Stimulated activated naive CD8-positive, alpha-beta T cell treated with anti-CD3 and anti-CD28 coated beads, Interleukin-15, Interleukin-2, amounts not matched to agents 100 ng/mL and 50 ng/mL, for 24 hours (primary cell): Measurements from ENCODE around the gene RAB19.
A peak's percentile ranks its signal among the peaks of the same experiment; 100 is the strongest.

ENCODE experiments used
- H3K27ac Mint-ChIP-seq: one replicate; pipeline ENCODE4 v1.8.0; 2021; ENCODE audit warnings: mild to moderate bottlenecking, mixed read lengths
- H3K27me3 Mint-ChIP-seq: one replicate; pipeline ENCODE4 v1.8.0; 2021; ENCODE audit warnings: mixed read lengths
- H3K36me3 Mint-ChIP-seq: one replicate; pipeline ENCODE4 v1.8.0; 2021; ENCODE audit warnings: low read depth, mixed read lengths
- H3K4me1 Mint-ChIP-seq: one replicate; pipeline ENCODE4 v1.8.0; 2021; ENCODE audit warnings: low read depth, mixed read lengths
- H3K4me3 Mint-ChIP-seq: one replicate; pipeline ENCODE4 v1.8.0; 2021; ENCODE audit warnings: mild to moderate bottlenecking, mixed read lengths
- H3K9me3 Mint-ChIP-seq: one replicate; pipeline ENCODE4 v1.8.0; 2021; ENCODE audit warnings: mixed read lengths

The RAB19 gene, protein sequence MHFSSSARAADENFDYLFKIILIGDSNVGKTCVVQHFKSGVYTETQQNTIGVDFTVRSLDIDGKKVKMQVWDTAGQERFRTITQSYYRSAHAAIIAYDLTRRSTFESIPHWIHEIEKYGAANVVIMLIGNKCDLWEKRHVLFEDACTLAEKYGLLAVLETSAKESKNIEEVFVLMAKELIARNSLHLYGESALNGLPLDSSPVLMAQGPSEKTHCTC

DNA sequence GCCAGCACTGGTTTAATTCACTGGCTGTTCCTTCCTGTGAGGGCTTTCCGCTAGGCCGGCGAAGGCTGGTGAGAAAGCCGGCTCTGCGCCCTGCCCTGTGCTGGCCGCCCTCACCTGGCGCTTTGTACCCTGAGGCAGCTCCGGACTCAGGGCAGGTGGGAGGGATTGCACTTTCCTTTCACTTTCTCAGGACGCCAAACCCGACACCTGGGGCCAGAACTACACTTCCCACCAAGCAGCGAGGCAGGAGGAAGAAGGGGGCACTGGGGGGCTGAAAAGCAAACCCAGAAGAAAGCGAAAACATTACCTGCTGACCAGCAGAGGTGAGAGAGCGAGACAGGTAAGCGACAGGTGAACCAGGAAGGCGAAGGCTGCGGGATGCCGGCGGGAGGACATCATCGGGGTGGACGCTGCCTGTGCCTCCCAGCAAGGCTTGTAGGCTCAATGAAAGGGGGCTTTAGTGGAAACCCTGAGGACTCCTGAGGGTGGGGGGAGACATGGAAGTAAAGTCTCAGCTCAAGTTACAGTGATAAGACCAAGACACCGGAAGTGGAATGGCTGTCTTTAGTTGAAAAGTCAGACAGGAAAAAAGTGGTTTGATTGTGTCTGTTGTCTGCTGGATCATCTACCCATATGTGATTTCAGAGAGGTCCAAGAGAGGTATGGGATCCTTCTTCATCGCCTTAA lies at the start of gene RAB19:
Gene RAB19, plus strand, starts transcription at position 181 of the 687 bp plus-strand sequence. CDS start 3,589 bp downstream, outside the sequence.
- H3K4me3 Mint-ChIP-seq = peak within 1 kb of the TSS; percentile 88
- peaks cover 4% of the 10 kb centered on the region for H3K36me3 Mint-ChIP-seq
- peak within 1 kb of the TSS; percentile 91 for H3K27ac Mint-ChIP-seq
- H3K9me3 Mint-ChIP-seq = no peaks in the 10 kb centered on the region
- no peaks in the 10 kb centered on the region for H3K27me3 Mint-ChIP-seq
- peaks cover 37% of the 10 kb centered on the region for H3K4me1 Mint-ChIP-seq

DNA sequence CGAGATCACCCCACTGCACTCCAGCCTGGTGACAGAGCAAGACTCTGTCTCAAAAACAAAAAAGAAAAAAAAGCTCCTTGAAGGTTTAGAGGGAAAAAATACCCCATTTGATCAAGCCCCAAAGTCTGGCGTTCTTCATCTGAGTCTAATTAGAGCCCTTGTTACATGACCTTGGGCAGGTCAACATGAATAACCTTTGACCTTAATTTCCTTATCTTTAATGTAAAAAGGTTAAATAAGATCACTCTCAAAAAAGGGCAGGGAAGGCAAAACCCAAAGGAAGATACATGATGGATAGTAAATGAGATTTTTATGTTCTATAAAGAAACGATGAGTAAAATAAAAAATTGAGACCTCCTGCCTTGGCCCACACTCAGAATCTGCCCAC lies 45.8 kb upstream of the RAB19 start:
- Mint-ChIP-seq H3K27me3 (no peaks in the 10 kb centered on the region), H3K4me1 (peaks cover 32% of the 10 kb centered on the region), H3K36me3 (peaks cover 58% of the 10 kb centered on the region), H3K4me3 (peak overlapping the region; percentile 44), H3K9me3 (no peaks in the 10 kb centered on the region), H3K27ac (peak overlapping the region; percentile 87)

DNA sequence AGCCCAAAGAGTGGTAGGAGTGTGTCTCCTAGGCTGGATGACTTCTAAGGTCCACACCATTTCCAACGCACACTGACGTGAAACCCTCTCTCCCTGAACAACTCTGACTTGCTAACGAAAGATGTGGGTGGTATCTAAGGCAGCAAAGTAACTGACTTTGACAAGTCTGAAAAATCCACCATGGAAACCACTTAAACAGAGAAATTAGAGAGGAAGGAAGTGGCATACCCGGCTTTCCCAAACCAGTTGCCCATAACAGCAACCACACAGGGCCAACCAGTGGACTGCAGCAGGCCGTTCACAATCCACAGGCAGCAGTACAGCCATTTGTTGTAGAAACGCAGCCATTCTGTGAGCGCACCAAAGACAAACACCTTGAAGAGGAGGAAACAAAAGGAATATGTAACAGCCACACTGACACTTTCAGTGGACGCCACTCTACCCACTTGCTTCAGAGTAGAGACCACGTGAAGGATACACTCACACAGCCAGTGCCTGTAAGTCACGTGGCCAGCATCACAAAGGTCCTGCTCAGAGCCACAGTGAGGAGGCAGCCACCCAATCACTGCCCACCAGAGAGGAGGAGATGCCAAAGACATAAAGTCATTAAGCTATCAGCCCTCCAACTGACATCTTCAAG lies 45.3 kb upstream of the RAB19 start:
- H3K27me3 Mint-ChIP-seq = no peaks in the 10 kb centered on the region

DNA sequence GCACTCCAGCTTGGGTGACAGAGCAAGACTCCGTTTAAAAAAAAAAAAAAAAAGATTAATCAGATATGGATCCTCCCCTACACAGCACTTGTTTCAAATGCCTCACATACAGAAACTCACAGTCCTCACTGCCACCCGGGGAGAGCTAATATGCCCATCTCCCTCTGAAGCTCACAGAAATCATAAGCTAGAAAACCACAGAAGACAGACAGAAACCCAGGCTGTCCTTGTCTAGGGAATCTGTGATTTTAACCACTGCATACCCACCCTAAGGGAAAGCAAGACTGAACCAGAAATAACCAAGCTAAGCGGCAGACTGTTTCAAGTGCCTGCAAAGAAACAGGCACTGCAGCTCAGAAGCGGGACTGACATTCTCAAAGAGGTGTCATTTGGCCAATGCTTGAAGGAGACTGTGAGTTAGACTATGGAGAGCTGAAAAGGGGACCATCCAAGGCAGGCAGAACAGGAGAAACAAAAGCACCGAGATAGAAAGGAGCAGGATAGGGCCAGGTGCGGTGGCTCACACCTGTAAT lies 43.1 kb upstream of the RAB19 start:
- Mint-ChIP-seq H3K4me3 (no peak overlapping the region), H3K36me3 (peaks cover 47% of the 10 kb centered on the region), H3K27me3 (no peaks in the 10 kb centered on the region), H3K27ac (peak overlapping the region; percentile 69), H3K4me1 (peaks cover 32% of the 10 kb centered on the region), H3K9me3 (no peaks in the 10 kb centered on the region)

More for the DNA sequence above, 45.3 kb upstream of the RAB19 start:
- peak overlapping the region; percentile 87 for H3K27ac Mint-ChIP-seq
- peak overlapping the region; percentile 70 for H3K4me3 Mint-ChIP-seq
- H3K9me3 Mint-ChIP-seq = no peaks in the 10 kb centered on the region
- H3K4me1 Mint-ChIP-seq = peaks cover 32% of the 10 kb centered on the region
- peaks cover 54% of the 10 kb centered on the region for H3K36me3 Mint-ChIP-seq

DNA sequence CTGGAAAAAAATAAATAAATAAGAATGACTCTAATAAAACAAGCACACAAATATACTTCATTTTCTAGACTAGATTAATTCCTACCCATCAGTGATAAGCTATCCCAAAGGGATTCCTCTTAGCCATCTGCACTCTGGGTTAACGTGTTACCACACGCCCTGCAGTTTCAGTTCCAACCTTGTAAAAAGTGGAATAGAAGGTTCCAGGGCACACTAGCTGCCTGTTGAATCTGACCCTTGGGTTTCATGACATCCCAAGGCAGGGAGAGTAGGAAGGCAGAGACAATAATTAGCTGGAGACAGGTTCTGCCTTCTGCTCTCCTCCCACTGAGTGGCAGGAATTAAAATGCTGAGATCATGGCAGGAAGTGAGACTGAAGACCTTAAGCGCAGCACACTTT lies 39.0 kb upstream of the RAB19 start:
- Mint-ChIP-seq H3K4me3 (no peak overlapping the region), H3K4me1 (peaks cover 13% of the 10 kb centered on the region), H3K36me3 (peaks cover 26% of the 10 kb centered on the region), H3K9me3 (no peaks in the 10 kb centered on the region), H3K27ac (no peak overlapping the region), H3K27me3 (no peaks in the 10 kb centered on the region)

DNA sequence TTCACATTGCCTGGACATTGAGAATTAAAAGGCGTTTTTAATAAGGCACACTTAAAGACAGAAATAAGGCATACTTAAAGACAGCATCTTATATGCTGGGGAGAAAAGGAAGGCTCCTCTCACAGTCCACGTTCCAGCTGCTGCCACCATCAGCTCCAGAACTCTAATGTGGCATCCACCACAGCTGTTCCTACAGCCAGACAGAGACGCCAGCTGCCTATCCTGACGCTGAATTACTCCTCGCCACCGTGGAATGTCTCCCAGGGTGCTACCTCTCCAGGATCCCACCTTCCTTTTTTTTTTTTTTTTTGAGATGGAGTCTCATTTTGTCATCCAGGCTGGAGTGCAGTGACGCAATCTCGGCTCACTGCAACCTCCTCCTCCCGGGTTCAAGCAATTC lies 36.3 kb upstream of the RAB19 start:
- no peak overlapping the region for H3K4me3 Mint-ChIP-seq
- no peaks in the 10 kb centered on the region for H3K9me3 Mint-ChIP-seq
- H3K36me3 Mint-ChIP-seq = peaks cover 31% of the 10 kb centered on the region
- no peaks in the 10 kb centered on the region for H3K27me3 Mint-ChIP-seq
- H3K4me1 Mint-ChIP-seq = no peaks in the 10 kb centered on the region
- H3K27ac Mint-ChIP-seq = no peak overlapping the region

DNA sequence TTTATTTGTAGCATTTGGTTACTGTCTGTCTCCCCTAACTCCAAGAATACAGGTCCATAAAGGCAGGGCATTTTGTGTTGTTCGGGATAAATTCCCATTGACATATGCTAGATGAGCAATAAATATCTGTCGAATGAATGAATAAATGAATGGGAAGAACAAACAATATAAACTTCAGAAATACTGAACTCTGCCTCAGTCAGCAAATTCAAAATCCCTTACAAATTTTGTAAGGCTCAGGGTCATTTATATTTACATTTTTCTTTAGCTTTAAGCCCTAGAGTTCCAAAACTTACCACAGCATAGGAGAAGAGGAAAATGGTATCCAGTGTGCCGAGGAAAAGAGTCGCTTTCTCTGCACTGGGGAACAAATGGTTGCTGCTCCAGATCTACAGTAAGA lies 34.6 kb upstream of the RAB19 start:
- Mint-ChIP-seq H3K36me3 (peaks cover 32% of the 10 kb centered on the region), H3K27me3 (no peaks in the 10 kb centered on the region), H3K4me3 (no peak overlapping the region), H3K4me1 (no peaks in the 10 kb centered on the region), H3K9me3 (no peaks in the 10 kb centered on the region), H3K27ac (no peak overlapping the region)

DNA sequence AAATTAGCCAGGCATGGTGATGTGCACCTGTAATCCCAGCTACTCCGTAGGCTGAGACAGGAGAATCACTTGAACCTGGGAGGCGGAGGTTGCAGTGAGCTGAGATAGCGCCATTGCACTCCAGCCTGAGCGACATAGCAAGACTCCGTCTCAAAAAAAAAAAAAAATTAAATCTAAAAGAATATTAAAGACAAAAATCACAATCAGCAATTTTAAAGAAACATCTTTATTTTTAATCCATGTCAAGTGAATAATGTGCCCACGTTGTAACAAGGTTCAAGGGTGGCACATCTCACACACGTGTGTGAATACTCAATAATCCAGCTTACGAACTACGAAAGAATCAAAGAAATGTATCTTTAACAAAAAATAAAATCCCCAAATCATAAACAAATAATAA lies 28.5 kb upstream of the RAB19 start:
- no peaks in the 10 kb centered on the region for H3K9me3 Mint-ChIP-seq
- H3K36me3 Mint-ChIP-seq = peaks cover 49% of the 10 kb centered on the region
- peak overlapping the region; percentile 77 for H3K4me3 Mint-ChIP-seq

DNA sequence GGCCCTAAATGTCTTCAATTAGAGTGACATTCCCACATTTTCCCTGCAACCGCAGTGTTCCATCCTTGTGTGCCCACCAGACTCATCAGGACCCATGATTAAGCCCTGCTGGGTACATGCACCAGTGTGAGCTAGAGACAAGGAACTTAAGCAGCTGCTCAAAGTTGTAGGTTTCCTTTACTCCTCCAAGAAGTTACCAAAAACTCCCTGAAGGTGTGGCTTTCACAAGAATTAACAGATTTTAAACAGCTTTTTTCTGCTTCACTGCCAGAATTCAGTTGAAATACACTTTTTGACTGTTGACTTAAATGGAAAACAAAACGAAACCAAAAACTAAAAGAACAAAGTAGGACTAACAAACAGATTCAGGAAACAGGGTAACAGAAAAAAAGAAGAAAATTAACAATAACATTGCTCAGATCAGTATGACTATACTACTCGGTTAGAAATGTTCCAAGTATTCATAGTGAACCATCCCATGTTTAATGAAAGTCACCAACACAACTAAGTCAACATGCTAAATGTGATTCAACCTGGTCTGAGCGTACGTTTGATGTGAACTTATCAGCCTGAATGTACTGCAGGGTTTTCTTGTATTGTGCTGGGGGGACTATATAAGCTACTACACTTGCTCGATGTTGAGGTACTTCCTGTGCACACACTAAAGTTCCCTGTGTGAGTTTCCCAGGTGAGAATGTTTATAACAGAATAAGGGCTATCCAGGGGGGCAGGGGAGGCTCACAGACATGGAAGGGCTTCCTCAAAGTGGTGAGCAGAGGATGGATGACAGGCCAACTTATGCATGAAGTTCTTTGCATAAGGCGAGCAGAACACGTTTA lies 27.7 kb upstream of the RAB19 start:
- Mint-ChIP-seq H3K27me3 (no peaks in the 10 kb centered on the region), H3K4me1 (peaks cover 24% of the 10 kb centered on the region), H3K27ac (peak overlapping the region; percentile 93), H3K36me3 (peaks cover 49% of the 10 kb centered on the region), H3K4me3 (peak overlapping the region; percentile 77), H3K9me3 (no peaks in the 10 kb centered on the region)

More for the DNA sequence above, 28.5 kb upstream of the RAB19 start:
- H3K27me3 Mint-ChIP-seq = no peaks in the 10 kb centered on the region
- peaks cover 24% of the 10 kb centered on the region for H3K4me1 Mint-ChIP-seq
- H3K27ac Mint-ChIP-seq = peak overlapping the region; percentile 93

DNA sequence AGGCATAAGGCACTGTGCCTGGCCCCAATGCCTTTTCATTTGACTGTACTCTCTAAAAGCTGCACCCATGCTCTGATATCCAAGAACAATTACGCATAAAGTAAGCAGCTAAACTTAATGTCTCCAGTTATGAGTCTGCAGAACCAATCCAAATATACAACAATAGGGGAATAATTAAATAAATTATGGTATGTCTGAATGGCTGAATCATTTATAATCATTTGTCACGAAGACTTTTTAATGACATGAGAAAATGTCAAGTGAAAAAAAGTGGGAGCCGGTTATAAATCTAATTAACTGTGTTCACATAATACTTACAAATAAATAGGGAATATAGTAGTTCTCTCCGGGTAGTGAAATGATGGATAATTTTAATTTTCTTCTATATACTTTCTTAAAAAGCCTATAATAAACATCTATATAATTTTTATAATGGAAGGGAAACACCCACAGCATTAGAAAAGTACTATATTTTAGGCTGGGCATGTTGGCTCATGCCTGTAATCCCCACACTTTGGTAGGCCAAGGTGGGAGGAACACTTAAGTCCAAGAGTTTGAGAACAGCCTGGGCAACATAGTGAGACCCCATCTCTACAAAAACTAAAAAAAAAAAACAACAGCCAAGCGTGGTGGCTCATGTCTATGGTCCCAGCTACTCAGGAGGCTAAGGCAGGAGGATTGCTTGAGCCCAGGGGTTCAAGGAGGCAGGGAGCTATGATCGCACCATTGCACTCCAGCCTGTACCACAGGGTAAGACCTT lies 19.7 kb upstream of the RAB19 start:
- no peaks in the 10 kb centered on the region for H3K9me3 Mint-ChIP-seq
- no peak overlapping the region for H3K4me3 Mint-ChIP-seq
- no peak overlapping the region for H3K27ac Mint-ChIP-seq
- H3K4me1 Mint-ChIP-seq = peaks cover 18% of the 10 kb centered on the region
- H3K27me3 Mint-ChIP-seq = no peaks in the 10 kb centered on the region
- H3K36me3 Mint-ChIP-seq = peaks cover 27% of the 10 kb centered on the region

DNA sequence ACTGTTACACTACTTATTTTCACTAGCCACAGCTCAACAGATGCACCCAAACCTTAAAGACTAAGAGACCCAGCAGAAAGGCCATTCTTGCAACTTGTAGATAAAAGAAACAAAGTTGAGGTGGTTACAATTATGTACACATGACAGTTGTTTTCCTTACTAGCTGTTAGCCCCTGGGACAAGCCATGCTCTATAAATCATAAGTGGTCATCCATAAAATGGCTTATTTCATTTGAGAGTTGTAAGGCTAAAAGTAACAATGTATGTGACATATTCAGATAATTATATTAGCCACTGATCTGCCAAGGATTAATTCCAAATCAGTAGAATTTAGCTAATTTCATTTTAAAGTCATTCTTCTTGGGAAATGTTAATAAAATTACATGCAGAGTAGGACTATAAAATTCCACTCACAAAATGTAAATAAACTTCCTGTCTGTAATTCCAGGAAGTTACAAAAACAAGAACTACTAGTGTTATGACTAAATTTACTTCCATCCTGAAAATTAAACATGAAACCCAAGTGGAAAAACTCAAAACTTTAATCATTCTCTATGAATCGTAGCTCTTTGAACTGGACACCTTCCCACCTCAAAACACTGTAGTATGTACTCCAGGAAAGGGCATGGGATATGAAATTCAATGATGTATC lies 18.8 kb upstream of the RAB19 start:
- Mint-ChIP-seq H3K36me3 (peaks cover 25% of the 10 kb centered on the region), H3K27ac (peak overlapping the region; percentile 52), H3K4me3 (no peak overlapping the region)

DNA sequence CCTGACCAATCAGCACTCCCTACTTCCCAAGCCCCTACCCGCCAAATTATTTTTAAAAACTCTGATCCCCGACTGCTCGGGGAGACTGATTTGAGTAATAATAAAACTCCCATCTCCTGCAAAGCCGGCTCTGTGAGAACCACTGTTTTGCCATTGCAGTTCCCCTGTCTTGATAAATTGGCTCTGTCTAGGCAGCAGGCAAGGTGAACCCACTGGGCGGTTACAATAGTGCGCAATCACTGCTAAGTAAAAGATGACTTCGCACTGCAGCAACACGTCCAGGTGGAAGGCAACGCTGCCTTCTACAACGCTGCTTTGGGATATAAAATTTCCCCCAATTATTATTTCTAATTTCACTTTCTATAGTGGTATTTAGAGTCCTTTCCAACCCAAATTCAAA lies 14.4 kb upstream of the RAB19 start:
- H3K36me3 Mint-ChIP-seq = peaks cover 11% of the 10 kb centered on the region
- no peaks in the 10 kb centered on the region for H3K27me3 Mint-ChIP-seq
- no peaks in the 10 kb centered on the region for H3K9me3 Mint-ChIP-seq
- peak overlapping the region; percentile 9 for H3K4me3 Mint-ChIP-seq
- H3K4me1 Mint-ChIP-seq = peaks cover 12% of the 10 kb centered on the region
- H3K27ac Mint-ChIP-seq = peak overlapping the region; percentile 61

More for the DNA sequence above, 18.8 kb upstream of the RAB19 start:
- H3K27me3 Mint-ChIP-seq = no peaks in the 10 kb centered on the region
- no peaks in the 10 kb centered on the region for H3K9me3 Mint-ChIP-seq
- H3K4me1 Mint-ChIP-seq = peaks cover 14% of the 10 kb centered on the region

DNA sequence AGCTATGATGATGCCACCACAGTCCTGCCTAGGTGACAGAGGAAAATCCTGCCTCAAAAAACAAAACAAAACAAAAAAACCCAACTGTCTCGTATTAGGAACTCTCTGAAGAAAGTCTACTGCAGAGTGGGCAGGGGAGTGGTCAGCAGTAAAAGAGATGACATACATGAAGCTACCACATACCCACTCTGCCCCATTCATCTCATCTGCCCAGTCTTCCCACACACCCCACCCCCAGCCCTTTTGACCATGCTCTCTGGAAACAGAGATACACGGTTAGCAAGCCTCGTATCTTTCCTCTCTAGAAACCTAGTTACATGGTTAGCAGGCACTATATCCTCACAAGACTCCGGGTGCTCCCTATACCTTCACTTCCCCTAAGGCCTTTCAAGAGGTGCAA lies 13.8 kb upstream of the RAB19 start:
- Mint-ChIP-seq H3K27ac (peak overlapping the region; percentile 29), H3K4me3 (no peak overlapping the region), H3K9me3 (no peaks in the 10 kb centered on the region), H3K4me1 (peaks cover 6% of the 10 kb centered on the region), H3K36me3 (peaks cover 11% of the 10 kb centered on the region), H3K27me3 (no peaks in the 10 kb centered on the region)
